ENCODE data around the gene HTR3D.

DNA sequence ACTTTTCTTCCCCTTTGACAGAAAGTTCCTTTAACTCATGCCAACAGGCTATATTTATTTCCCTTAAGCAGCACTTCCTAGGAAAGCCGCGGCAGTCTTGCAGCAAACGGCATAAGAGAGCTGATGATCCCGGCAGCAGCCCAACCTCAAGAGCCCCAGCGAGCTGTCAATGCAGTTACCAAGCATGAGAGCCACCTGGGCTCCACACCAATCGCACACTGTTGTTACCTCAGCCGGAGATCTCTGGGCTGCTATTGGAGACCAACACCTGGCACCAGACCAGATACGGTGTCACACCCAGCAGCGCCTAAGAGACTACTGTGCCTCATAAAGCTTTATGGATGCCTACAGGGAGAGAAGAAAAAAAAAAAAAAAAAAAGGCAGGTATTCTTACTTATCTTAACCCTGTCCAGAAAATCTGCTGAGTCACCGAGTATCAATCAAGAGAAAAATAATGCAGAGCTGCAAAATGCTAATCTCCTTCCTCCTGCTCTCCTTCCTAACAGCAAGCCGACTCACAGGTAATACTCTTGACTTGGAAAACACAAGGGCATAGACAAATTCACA lies 25.5 kb upstream of the HTR3D start:
- TF ChIP-seq, protein P1, sequence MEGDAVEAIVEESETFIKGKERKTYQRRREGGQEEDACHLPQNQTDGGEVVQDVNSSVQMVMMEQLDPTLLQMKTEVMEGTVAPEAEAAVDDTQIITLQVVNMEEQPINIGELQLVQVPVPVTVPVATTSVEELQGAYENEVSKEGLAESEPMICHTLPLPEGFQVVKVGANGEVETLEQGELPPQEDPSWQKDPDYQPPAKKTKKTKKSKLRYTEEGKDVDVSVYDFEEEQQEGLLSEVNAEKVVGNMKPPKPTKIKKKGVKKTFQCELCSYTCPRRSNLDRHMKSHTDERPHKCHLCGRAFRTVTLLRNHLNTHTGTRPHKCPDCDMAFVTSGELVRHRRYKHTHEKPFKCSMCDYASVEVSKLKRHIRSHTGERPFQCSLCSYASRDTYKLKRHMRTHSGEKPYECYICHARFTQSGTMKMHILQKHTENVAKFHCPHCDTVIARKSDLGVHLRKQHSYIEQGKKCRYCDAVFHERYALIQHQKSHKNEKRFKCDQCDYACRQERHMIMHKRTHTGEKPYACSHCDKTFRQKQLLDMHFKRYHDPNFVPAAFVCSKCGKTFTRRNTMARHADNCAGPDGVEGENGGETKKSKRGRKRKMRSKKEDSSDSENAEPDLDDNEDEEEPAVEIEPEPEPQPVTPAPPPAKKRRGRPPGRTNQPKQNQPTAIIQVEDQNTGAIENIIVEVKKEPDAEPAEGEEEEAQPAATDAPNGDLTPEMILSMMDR (conservative IDR thresholded peaks at IDR 0.05), result no peak
- TF ChIP-seq ZFX (IDR thresholded peaks at IDR 0.05), result no peak
